Endothelial cell of umbilical vein (primary cell): ENCODE data around the gene CCNDBP1. TPM values are rescaled to one million over a fixed set of nuclear protein-coding genes. Genes with fewer than 3 reads are reported as not detected.
"Not testable (repeated sequence)": the region's sequence is repeated elsewhere in the genome, so short reads cannot be mapped to it uniquely, and the experiment has no call there.

Experiments
- BruUV-seq: library from RNA; stranded (reverse); fragments of 400-500 nt; replicated peaks from 2 replicates; lab custom pipeline; 2021; lab: Mats Ljungman, UMichigan
- CTCF ChIA-PET: fragments of 300-600, 350-600 bp; sonication (Branson Sonifier 250); formaldehyde crosslinking; loops from one replicate; lab custom pipeline; 2021; ENCODE audit warnings: antibody characterized with exemption, inconsistent platforms; lab: Charles Lee
- POLR2A ChIA-PET: fragments of 300-600, 350-600 bp; sonication (Branson Sonifier 250); formaldehyde crosslinking; loops from one replicate; lab custom pipeline; 2021; ENCODE audit warnings: antibody characterized with exemption, inconsistent platforms; lab: Charles Lee
- DNase-seq: peaks from one replicate; pipeline ENCODE4 v3.0.0-alpha.2; 2011; ENCODE audit warnings: low read depth, low spot score
- FAIRE-seq: peaks from 2 replicates; lab custom pipeline; 2011; peaks lifted over from hg19 to GRCh38; lab: Jason Lieb, UNC
- H2AFZ ChIP-seq: 2 replicates; pipeline ENCODE4 v1.6.0; 2012; ENCODE audit warnings: low read depth, low read length, control low read depth, inconsistent platforms
- H3K27ac ChIP-seq: 2 replicates; pipeline ENCODE4 v1.5.1; 2011; ENCODE audit warnings: low read depth, mild to moderate bottlenecking, control low read depth, low read length, moderate library complexity; ENCODE audit not compliant: insufficient read depth
- H3K27me3 ChIP-seq, 2 experiments: 2 replicates each; pipeline versions ENCODE4 v1.6.0 to v1.6.1; 2011; ENCODE audit warnings: low read length in 2 of 2, mixed read lengths in 1 of 2; ENCODE audit not compliant: control insufficient read depth in 2 of 2, insufficient read depth in 2 of 2
- H3K36me3 ChIP-seq, 2 experiments: 2 replicates in 1 of 2; 3 replicates in 1 of 2; pipeline ENCODE4 v1.5.1; 2011; ENCODE audit warnings: low read length in 2 of 2, mild to moderate bottlenecking in 1 of 2, moderate library complexity in 1 of 2; ENCODE audit not compliant: control insufficient read depth in 2 of 2, insufficient read depth in 2 of 2; ENCODE audit errors: extremely low read depth in 1 of 2
- H3K4me1 ChIP-seq: 3 replicates; pipeline ENCODE4 v1.5.1; 2011; ENCODE audit warnings: mild to moderate bottlenecking, low read length; ENCODE audit not compliant: control insufficient read depth, insufficient read depth; ENCODE audit errors: extremely low read depth
- H3K4me2 ChIP-seq: 2 replicates; pipeline ENCODE4 v1.6.1; 2011; ENCODE audit warnings: low read length, control low read depth, mixed read lengths; ENCODE audit not compliant: insufficient read depth
- H3K4me3 ChIP-seq, 3 experiments: fragments of 200-600 bp in 1 of 3; sonication (generic), shearing (Covaris generic) in 1 of 3; replicated peaks in 1 of 3; 2 replicates each; pipeline ENCODE4 v1.5.1; 2011 to 2016; ENCODE audit warnings: control low read depth in 3 of 3, low read length in 3 of 3, mild to moderate bottlenecking in 2 of 3, inconsistent platforms in 1 of 3, low read depth in 1 of 3, moderate library complexity in 1 of 3; ENCODE audit not compliant: insufficient read depth in 1 of 3
- H3K79me2 ChIP-seq: 2 replicates; pipeline ENCODE4 v1.6.0; 2012; ENCODE audit warnings: low read length, inconsistent platforms; ENCODE audit not compliant: control insufficient read depth, insufficient read depth
- H3K9ac ChIP-seq: replicated peaks from 2 replicates; pipeline ENCODE3; 2011; ENCODE audit warnings: low read length, control low read depth; ENCODE audit not compliant: insufficient read depth; ENCODE audit errors: extremely low read depth
- H3K9me1 ChIP-seq: replicated peaks from 3 replicates; pipeline ENCODE4 v1.6.0; 2011; ENCODE audit warnings: mild to moderate bottlenecking, low read length; ENCODE audit not compliant: control insufficient read depth, insufficient read depth; ENCODE audit errors: extremely low read depth
- H3K9me3 ChIP-seq: replicated peaks from 2 replicates; pipeline ENCODE4 v1.5.1; 2012; ENCODE audit warnings: low read length, inconsistent platforms; ENCODE audit not compliant: control insufficient read depth, insufficient read depth
- H4K20me1 ChIP-seq: replicated peaks from 2 replicates; pipeline ENCODE3; 2011; ENCODE audit warnings: mild to moderate bottlenecking, low read length; ENCODE audit not compliant: control insufficient read depth, insufficient read depth; ENCODE audit errors: extremely low read depth
- EZH2 ChIP-seq: IDR thresholded peaks from 2 replicates; pipeline ENCODE4 v1.6.1; 2012; ENCODE audit warnings: borderline replicate concordance, low read depth, mild to moderate bottlenecking, moderate library complexity, low read length, inconsistent platforms; ENCODE audit not compliant: severe bottlenecking
- FOS ChIP-seq: IDR thresholded peaks from 2 replicates; pipeline ENCODE4 v1.6.1; 2011; ENCODE audit warnings: mild to moderate bottlenecking, low read length, moderate library complexity, borderline replicate concordance; ENCODE audit not compliant: insufficient read depth
- GATA2 ChIP-seq: IDR thresholded peaks from 2 replicates; pipeline ENCODE4 v1.7.0; 2011; ENCODE audit warnings: low read depth, mild to moderate bottlenecking, moderate library complexity, mixed read lengths, low read length; ENCODE audit not compliant: insufficient read length, insufficient read depth
- JUN ChIP-seq: IDR thresholded peaks from 2 replicates; pipeline ENCODE4 v1.6.1; 2011; ENCODE audit warnings: borderline replicate concordance, low read depth; ENCODE audit not compliant: insufficient read length, insufficient read depth
- MAX ChIP-seq: IDR thresholded peaks from 2 replicates; pipeline ENCODE4 v1.6.1; 2011; ENCODE audit not compliant: insufficient read depth, insufficient read length
- MYC ChIP-seq: IDR thresholded peaks from one replicate; pipeline ENCODE4 v1.6.1; 2011; ENCODE audit warnings: mild to moderate bottlenecking, low read depth, low read length
- POLR2A ChIP-seq: IDR thresholded peaks from 2 replicates; pipeline ENCODE4 v1.6.1; 2012; ENCODE audit warnings: low read depth, mild to moderate bottlenecking, control low read depth, low read length
- POLR2AphosphoS5 ChIP-seq: IDR thresholded peaks from 2 replicates; pipeline ENCODE4 v1.6.1; 2012; ENCODE audit warnings: low read depth, mild to moderate bottlenecking, control low read depth, low read length, moderate library complexity; ENCODE audit not compliant: insufficient read depth
- dilution Hi-C: fragments of 300-500 bp; cut with MboI; formaldehyde crosslinking; loops from one replicate; pipeline ENCODE4 v1.15.0; 2019; ENCODE audit warnings: low sequenced_read_pairs; ENCODE audit not compliant: extremely low pct_ligation_motif_present
- intact Hi-C: fragments of 100-400 bp; cut with micrococcal nuclease; formaldehyde crosslinking; loops from one replicate; pipeline ENCODE4 v1.10.0; 2022
- polyA plus RNA-seq, 4 experiments: library from polyadenylated mRNA; depleted of rRNA in 3 of 4; stranded (reverse) in 3 of 4; unstranded in 1 of 4; fragments of >200 nt; gene quantifications; 2 replicates each; pipeline versions ENCODE4 v1.2.1 to v1.2.3, GENCODE V29; 2011 to 2012; ENCODE audit warnings: missing spikeins in 1 of 4
- total RNA-seq: library from RNA; stranded (reverse); gene quantifications from 2 replicates; pipeline ENCODE4 v1.2.3, GENCODE V29; 2021
- TF ChIP-seq, protein P1 (sequence below), 2 donors: IDR thresholded peaks; 1 replicate in 1 of 2; 2 replicates in 1 of 2; pipeline ENCODE4 v1.5.1; 2011; ENCODE audit warnings: low read length in 2 of 2, mild to moderate bottlenecking in 2 of 2, moderate library complexity in 2 of 2, control low read depth in 1 of 2, inconsistent platforms in 1 of 2, low read depth in 1 of 2; ENCODE audit not compliant: insufficient read depth in 1 of 2; ENCODE audit errors: extremely low read depth in 1 of 2

CCNDBP1 gene
- total and polyA plus RNA-seq, 2 donors (not counting 3 experiments of a cell fraction or from before 2014, with no cell fraction given): 39.9 to 54.9 TPM

- H3K27ac ChIP-seq, H4K20me1 ChIP-seq, FAIRE-seq, BruUV-seq, DNase-seq, H3K27me3 ChIP-seq, H3K4me2 ChIP-seq, H3K9ac ChIP-seq, H2AFZ ChIP-seq, H3K4me1 ChIP-seq, intact Hi-C loops, H3K9me1 ChIP-seq, H3K79me2 ChIP-seq, H3K9me3 ChIP-seq, H3K4me3 ChIP-seq, POLR2A ChIA-PET, dilution Hi-C loops, H3K36me3 ChIP-seq: not testable (repeated sequence)
- CTCF ChIA-PET: interaction anchor here (2.3 kb wide), 1 partner anchor 8 kb away, joined by 7 read pairs; no protein-coding TSS in a partner anchor
Observed at GRCh38 chr15:43198556-43198955, 13.4 kb downstream of the CCNDBP1 start.

DNA sequence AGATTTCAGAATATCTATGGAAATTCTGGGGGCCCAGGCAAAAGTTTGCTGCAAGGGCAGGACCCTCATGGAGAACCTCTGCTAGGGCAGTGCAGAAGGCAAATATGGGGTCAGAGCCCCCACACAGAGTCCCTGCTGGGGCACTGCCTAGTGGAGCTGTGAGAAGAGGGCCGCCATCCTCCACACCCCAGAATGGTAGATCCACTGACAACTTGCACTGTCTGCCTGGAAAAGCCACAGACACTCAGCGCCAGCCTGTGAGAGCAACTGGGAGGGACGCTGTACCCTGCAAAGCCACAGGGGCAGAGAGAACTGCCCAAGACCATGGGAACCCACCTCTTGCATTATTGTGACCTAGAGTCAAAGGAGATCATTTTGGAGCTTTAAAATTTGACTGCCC, 13.8 kb downstream of the CCNDBP1 start:
- FAIRE-seq (no peak), DNase-seq (no peak)
- Histone ChIP-seq H4K20me1 (no peaks in the 10 kb centered on the region), H3K4me1 (no peaks in the 10 kb centered on the region), H3K36me3 (peaks cover 0 to 3% of the 10 kb centered on the region in 2 experiments), H2AFZ (no peak overlapping the region), H3K4me3 (no peak overlapping the region), H3K27me3 (no peaks in the 10 kb centered on the region), H3K27ac (no peak overlapping the region), H3K4me2 (no peak overlapping the region), H3K9me1 (no peaks in the 10 kb centered on the region), H3K9me3 (no peaks in the 10 kb centered on the region), H3K9ac (no peak overlapping the region), H3K79me2 (no peaks in the 10 kb centered on the region)
- ChIA-PET POLR2A (no interaction called here), CTCF (interaction anchor here (2.3 kb wide), 1 partner anchor 9 kb away, joined by 7 read pairs; no protein-coding TSS in a partner anchor)
- no TSS peak for BruUV-seq
- intact Hi-C loops: no loop called here
- TF ChIP-seq FOS: no peak
- TF ChIP-seq EZH2: no peak
- TF ChIP-seq, protein P1, sequence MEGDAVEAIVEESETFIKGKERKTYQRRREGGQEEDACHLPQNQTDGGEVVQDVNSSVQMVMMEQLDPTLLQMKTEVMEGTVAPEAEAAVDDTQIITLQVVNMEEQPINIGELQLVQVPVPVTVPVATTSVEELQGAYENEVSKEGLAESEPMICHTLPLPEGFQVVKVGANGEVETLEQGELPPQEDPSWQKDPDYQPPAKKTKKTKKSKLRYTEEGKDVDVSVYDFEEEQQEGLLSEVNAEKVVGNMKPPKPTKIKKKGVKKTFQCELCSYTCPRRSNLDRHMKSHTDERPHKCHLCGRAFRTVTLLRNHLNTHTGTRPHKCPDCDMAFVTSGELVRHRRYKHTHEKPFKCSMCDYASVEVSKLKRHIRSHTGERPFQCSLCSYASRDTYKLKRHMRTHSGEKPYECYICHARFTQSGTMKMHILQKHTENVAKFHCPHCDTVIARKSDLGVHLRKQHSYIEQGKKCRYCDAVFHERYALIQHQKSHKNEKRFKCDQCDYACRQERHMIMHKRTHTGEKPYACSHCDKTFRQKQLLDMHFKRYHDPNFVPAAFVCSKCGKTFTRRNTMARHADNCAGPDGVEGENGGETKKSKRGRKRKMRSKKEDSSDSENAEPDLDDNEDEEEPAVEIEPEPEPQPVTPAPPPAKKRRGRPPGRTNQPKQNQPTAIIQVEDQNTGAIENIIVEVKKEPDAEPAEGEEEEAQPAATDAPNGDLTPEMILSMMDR (IDR thresholded peaks at IDR 0.05; ENCODE audit: extremely low read depth in 1 of 2, insufficient read depth in 1 of 2, low read depth in 1 of 2, low read length in 2 of 2): no peak
- no peak for TF ChIP-seq GATA2
- no peak for TF ChIP-seq POLR2A
- no peak for TF ChIP-seq POLR2AphosphoS5
- TF ChIP-seq MYC: no peak
- TF ChIP-seq JUN: no peak
- TF ChIP-seq MAX: no peak
- dilution Hi-C loops: no loop called here
